GM19455 (cell line): ENCODE measurements around the gene GPR89A.
"Not testable (repeated sequence)": the region's sequence is repeated elsewhere in the genome, so short reads cannot be mapped to it uniquely, and the experiment has no call there.

Experiments
- ATAC-seq: cut with Tn5 transposase; IDR thresholded peaks from one replicate; pipeline ENCODE4 v1.9.1; 2021; ENCODE audit not compliant: unreplicated experiment

GPR89A gene

DNA sequence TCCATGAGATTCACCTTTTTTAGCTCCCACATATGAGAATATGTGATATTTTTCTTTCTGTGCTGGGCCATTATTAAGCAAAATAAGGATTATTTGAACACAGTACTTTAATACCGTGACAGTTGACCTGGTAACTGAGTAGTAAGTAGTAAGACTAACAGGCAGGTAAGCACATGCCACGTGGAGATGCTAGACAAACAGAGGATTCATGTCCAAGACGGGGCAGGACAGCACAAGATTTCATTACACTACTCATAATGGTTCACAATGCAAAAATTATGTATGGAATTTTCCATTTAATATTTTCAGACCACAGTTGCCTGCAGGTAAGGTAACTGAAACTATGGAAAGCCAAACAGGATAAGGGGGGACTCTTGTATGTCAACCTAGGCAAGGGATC lies 77.1 kb downstream of the GPR89A start:
- ATAC-seq = not testable (repeated sequence)

GRCh38 chr1:145686078-145686477 lies 78.3 kb downstream of the GPR89A start:
- ATAC-seq = not testable (repeated sequence)

DNA sequence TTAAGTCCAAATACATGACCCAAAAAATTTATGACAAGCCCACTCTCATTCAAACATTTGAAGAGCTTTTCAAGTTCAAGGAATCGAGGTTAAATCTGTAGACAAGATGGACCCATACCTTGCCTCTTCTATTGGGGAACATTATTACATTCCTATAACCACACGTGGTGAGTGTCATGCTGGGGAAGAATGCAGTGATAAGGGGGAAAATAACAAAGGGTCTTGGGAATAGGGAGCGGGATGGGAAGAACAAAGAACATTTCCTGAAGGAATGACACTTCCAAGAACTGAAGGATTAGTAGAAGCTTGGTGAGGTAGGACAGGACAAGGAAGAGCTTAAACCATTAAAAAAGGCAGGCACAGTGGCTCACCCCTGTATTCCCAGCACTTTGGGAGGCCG lies 80.5 kb downstream of the GPR89A start:
- no peak for ATAC-seq

GRCh38 chr1:145688924-145689323 lies 81.1 kb downstream of the GPR89A start:
- no peak for ATAC-seq

DNA sequence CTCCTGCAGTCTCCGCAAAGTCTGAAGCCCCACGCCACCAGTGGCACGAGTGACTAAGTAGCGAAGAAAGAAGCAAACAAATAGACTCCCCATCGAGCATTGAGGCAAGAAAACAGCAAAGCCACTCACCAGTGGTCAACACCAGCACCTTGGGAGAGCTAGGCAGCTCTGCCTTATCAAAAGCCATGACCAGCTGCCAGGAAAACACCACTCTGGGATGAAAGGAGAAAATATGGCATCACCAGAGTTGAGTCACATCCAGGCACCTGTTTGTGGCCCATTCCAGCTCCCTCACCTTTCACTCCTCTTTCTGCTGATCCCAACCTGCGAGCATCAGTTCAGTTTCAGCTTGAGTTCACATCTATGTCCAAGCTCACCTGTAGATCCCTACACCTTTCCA lies 82.1 kb downstream of the GPR89A start:
- no peak for ATAC-seq

- ATAC-seq = no peak
Measured at GRCh38 chr1:145690587-145691558, 83.1 kb downstream of the GPR89A start.

DNA sequence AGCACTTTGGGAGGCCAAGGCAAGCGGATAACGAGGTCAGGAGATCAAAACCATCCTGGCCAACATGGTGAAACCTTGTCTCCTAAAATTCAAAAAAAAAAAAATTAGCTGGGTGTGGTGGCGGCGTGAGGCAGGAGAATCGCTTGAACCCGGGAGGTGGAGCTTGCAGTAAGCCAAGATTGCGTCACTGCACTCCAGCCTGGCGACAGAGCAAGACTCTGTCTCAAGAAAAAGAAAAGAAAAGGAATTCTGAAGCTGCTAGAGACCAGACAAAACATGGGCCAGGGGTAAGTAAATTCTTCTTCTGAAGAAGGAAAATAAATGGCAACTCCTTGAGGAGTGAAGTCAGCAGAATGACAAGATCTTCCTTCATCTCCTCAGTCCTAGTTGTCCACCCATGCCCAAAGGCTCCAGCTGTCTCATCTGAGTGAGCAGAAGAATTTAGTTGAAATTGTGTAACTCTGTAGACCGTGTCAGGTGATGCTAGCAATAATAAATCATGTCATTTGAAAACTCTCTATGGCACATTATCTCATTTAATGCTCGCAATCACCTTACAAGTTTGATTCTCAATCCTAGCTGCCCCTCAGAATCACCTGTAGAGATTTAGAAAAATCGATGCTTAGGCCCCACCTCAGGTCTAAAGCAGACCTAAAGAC lies 85.1 kb downstream of the GPR89A start:
- ATAC-seq = no peak

DNA sequence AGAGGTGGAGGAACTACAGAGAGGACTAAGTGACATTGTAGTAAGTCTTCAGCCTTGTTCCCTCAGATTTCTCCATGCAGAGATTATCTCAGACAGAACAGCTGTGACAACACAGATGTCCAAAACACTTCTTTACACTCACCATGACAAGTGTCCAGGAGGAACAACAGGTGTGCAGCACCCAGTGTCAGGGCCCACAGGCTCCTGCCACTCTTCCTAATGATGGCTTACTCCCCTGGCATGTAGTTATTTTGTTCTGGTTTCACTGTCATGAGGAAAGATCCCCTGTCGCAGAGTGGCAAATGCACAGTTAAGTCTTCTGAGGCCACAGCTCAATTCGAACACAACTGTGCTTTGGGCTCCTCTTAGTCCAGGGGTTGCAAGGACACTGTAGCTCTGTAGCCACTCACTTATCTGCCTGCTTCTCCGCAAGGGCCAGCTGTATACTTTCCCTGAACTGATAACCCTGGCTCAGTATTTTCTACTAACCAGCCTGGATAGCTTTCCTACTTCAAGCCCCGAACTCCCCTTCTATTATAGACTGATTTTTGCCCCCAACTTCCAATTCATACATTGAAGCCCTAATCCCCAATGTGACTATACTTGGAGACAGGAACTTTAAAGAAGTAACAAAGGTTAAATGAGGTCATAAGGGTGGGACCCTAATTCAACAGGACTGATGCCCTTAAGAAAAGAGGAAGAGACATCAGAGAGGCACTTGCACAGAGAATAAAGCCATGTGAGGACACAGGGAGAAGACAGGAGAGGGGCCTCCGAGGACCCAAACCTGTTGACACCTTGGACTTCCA lies 88.2 kb downstream of the GPR89A start:
- ATAC-seq = no peak

- ATAC-seq = no peak
Measured at GRCh38 chr1:145696630-145696960, 88.8 kb downstream of the GPR89A start.

- no peak for ATAC-seq
Measured at GRCh38 chr1:145701306-145701862, 93.6 kb downstream of the GPR89A start.

DNA sequence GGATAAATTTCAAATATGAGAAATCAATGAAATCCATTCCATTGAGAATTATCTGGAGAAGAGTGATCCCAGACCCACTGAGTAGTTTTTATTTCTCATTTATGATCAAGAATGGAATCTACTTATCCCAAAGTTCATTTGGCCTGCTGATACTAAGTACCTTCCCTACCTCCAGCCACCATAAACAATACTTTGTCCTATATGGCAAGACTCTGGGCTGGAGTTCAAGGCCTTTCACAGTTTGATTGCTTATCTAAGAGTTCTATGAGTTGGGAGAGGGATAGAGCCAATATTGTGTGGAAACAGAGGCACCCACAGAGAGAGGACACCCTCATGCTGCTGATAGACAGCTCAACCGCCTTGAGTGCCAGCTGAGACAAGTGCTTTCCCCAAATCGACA lies 94.3 kb downstream of the GPR89A start:
- ATAC-seq = no peak

GRCh38 chr1:145702826-145703225 lies 95.0 kb downstream of the GPR89A start:
- ATAC-seq = no peak

DNA sequence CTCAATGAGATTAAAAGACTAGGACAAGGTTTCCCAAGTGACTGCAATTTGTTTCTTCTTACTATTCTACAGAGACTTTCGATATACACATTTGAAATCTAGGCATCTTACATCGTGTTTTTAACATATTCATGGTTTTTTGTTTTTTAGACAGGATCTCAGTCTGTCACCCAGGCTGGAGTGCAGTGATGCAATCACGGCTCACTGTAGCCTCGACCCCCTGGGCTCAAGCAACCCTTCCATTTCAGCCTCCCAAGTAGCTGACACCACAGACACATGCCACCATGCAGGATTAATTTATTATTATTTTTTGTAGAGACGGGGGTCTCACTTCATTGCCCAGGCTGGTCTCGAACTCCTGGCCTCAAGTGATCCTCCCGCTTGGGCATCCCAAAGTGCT lies 97.8 kb downstream of the GPR89A start:
- ATAC-seq = no peak

DNA sequence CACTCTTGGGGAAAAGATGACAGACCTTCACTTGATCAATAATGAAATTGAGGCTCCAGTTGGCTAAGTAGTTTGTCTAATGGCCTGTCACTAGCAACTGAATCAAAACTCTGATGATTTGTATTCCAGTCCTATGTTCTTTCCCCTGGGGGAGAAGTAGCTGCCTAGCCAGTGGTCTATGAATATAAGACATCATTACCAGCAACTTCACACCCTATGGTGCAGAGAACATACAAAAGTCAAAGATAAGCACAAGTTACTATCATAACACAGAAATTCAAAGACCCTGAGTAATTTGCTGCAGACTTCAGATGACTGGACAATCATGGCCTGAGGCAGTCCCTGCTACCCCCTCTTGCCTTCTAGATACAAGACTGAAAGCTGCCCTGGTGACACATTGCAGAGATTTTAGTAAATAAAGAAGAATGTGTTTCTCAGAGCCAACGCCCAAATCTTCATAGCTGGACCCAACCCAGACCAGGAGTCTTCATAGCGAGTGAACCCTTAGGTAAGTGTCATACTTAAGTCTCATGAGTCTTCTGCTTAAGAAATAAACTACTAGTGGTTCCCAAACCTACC lies 98.4 kb downstream of the GPR89A start:
- no peak for ATAC-seq

DNA sequence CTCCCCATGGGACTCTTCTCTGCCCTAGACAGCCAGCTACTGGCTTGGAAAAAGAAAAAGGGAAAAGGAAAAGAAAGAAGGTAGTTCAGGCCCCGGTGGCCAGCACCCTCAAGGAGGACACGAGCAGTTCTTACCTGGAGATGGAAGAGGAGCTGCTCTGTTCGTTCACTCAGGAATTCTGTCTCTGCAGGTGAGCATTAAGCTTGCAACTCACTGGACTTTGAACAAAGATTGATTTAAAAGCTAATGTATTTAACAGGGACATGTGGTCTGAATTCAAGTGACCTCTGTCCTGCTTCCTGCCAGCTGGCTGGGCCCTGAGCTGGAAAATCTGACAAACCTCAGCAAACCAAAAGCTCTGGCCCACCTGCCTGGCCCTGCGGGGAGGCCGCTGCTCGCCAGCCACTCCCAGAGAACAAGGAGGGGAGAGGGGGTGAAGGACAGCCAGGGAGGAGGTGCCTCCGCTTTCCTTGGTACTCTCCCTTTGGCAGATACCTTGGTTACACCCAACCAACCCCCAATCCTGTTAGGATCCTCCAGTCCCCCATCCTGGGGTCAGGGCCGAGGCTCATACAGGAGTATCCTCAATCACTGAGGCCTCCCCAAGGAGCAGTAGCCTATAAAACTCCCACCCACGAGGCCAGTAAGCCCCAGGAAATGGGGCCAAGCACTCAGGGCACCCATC lies 99.5 kb downstream of the GPR89A start, which contains the start of gene PDZK1:
PDZK1 (minus strand) TSS at position 186 of the 685 bp plus-strand sequence. CDS start 19,347 bp downstream, outside the sequence.
- ATAC-seq = no peak

DNA sequence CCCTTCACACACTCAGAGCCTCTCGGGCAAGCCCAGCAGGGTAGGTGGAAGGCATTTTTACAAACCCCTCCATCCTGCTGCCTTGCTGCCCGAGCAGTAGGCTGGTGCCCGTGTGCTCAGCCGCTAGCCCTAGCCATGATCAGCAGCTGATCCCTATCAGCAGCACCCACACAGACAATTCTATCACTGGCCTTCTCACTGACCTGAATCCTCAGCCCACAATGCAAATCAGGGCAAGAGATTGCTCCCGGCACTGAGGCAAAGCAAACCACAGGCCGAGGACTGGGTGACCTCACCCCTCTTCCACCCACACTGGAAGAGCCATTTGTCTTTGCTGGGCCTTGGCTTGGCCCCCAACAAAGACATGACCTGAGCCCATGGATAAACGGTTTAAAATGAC lies 100.3 kb downstream of the GPR89A start:
- ATAC-seq = no peak

DNA sequence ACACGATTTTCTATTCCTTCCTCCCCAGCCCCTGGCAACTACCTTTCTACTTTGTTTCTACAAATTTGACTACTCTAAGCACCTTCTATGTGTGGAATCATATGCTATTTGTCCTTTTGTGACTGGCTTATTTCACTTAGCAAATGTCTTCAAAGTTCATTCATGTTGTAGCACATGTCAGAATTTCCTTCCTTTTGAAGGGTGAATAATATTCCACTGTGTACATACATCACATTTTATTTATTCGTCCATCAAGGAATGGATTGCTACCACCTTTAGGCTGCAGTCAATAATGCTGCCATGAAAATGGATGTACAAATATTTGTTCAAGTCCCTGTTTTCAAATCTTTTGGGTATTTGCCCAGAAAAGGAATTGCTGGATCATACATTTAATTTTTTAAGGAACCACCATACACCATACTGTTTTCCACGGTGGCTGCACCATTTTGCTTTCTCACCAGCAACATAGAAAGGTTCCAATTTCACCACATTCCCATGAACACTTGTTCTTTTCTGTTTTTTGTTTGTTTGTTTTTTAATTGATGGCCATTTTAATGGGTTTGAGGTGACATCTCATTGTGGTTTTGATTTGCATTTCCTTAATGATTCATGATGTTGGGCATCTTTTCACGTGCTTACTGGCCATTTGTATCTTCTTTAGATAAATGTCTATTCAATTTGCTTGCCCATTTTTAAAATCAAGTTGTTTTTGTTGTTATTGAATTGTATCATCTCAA lies 102.7 kb downstream of the GPR89A start:
- ATAC-seq = no peak

DNA sequence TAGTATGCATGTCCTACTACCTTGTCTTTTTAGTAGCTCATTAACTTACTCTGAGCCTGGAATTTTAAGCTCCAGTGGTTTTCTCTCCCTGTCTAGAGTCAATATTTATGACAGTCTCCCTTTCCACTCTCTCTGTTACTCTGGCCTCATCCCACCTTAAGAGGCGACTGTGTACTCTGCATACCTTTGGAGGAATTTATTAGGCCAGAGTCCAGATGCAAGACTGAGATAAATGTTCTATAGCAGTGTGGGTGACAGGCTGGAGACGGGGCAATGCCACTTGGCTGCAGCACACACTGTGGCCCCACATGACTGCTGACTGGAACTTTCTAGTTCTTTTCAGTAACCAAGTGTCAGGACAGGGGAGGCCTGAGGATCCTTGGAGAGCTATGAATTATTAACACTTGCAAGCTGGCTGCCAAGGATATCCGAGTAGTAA lies 103.4 kb downstream of the GPR89A start:
- ATAC-seq = no peak

GRCh38 chr1:145714524-145715111 lies 106.8 kb downstream of the GPR89A start:
- no peak for ATAC-seq
